Measurements from ENCODE around the gene TAL2. TPM values are rescaled to one million over a fixed set of nuclear protein-coding genes. Genes with fewer than 3 reads are reported as not detected.

TAL2 gene
- total RNA-seq = not detected in 2 replicates

DNA sequence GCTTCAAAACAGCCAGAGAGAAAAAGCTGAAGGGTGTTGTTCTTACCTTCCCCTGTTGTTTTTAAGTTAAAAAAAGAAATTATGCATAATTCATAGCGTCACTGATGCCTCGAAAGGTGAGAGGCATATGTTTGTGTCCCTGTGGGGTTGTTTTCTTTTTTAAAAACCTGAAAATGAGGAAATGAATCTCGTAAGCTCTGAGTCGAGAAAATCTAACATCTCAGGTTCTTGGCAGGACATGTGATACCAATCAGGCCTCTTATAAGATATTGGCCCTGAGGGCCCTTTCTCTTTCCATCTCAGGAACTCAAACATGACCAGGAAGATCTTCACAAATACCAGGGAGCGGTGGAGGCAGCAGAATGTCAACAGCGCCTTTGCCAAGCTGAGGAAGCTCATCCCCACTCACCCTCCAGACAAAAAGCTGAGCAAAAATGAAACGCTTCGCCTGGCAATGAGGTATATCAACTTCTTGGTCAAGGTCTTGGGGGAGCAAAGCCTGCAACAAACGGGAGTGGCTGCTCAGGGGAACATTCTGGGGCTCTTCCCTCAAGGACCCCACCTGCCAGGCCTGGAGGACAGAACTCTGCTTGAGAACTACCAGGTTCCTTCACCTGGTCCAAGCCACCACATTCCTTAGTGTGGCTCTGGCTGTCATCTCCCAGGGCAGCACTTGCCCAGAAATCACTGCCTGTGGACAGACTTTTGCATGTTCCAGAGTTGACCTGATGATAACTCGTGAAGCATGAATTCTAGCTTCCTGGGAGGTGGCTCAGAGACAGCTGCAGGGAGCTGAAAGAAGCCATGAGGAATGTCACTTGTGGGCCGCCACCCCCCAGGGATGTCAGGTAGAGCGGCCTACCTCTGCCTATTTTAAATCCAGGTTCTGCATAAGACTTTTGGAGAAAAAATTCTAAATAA is at the start of gene TAL2:
TSS of gene TAL2 (plus strand) at position 274 of the 921 bp plus-strand sequence. CDS start at position 314, 40 bp downstream.

DNA sequence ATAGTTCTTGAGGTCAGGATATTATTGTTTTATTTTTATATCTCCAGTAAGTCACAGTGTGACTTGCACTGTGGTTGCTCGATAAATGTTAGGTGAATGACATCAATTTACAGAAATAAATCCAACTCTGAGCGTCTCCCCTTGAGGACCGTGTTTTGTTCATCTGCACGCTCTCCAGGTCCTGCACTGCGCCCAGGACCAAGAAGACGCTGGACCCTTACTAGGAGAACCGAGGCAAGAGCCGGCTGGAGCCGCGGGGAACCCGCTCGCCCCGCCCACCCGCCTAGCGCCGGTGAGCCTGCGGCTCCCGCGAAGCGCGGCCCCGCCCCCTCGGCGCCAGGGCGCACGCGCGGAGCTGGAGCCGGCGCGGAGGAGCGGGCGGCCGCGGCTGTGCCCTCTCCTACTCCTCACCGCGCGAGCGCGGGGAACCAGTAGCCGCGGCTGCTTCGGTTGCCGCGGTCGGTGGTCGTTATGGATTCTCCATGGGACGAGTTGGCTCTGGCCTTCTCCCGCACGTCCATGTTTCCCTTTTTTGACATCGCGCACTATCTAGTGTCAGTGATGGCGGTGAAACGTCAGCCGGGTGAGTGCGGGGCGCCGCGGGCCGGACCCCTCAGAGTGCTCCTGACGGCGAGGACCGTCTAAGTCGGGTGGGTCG is 32.1 kb downstream of the TAL2 start, which contains the start of gene TMEM38B:
TSS of gene TMEM38B (plus strand) at position 352 of the 658 bp plus-strand sequence. CDS start at position 472, 120 bp downstream.

Other genes starting within 250 kb of the TAL2 start
- gene FSD1L, start 214.4 kb upstream of the TAL2 start, total RNA-seq = 1.1 and 1.2 TPM in 2 replicates
- 13.5 and 15.4 TPM in 2 replicates for gene FKTN, start 104.3 kb upstream of the TAL2 start, total RNA-seq
- 5.0 and 8.2 TPM in 2 replicates for gene TMEM38B, start 32.1 kb downstream of the TAL2 start, total RNA-seq